Right atrium auricular region (tissue), 2 donors: Measurements from ENCODE around the gene HSFX2. TPM values are rescaled to one million over a fixed set of nuclear protein-coding genes. Genes with fewer than 3 reads are reported as not detected.
"Not testable (repeated sequence)": the region's sequence is repeated elsewhere in the genome, so short reads cannot be mapped to it uniquely, and the experiment has no call there.

Source experiments
- DNase-seq: peaks from one replicate; pipeline ENCODE4 v3.0.0-alpha.2; 2019; ENCODE audit warnings: low spot score
- H3K27ac ChIP-seq, 2 donors: fragments of 200-600 bp; sonication (generic); 1 replicate in 1 of 2; 2 replicates in 1 of 2; pipeline ENCODE4 v1.5.1; 2016 to 2019
- H3K27me3 ChIP-seq, 2 donors: fragments of 200-600 bp; sonication (generic); one replicate each; pipeline versions ENCODE4 v1.5.1 to v1.6.0; 2017 to 2019
- H3K36me3 ChIP-seq: fragments of 200-600 bp; sonication (generic); one replicate; pipeline ENCODE4 v1.5.1; 2016
- H3K4me1 ChIP-seq, 2 donors: fragments of 200-600 bp; sonication (generic); one replicate each; pipeline versions ENCODE4 v1.5.1 to v1.6.0; 2017 to 2019
- H3K4me3 ChIP-seq, 2 donors: fragments of 200-600 bp; sonication (generic); 1 replicate in 1 of 2; 2 replicates in 1 of 2; pipeline ENCODE4 v1.5.1; 2017 to 2019; ENCODE audit warnings: mild to moderate bottlenecking in 1 of 2, moderate library complexity in 1 of 2
- H3K9me3 ChIP-seq, 2 donors: fragments of 200-600 bp; sonication (generic); one replicate each; pipeline ENCODE4 v1.5.1; 2019
- CTCF ChIP-seq, 2 donors: fragments of 200-600 bp; sonication (generic); IDR thresholded peaks; one replicate each; pipeline ENCODE4 v1.5.1; 2019; ENCODE audit warnings: antibody characterized with exemption in 2 of 2
- total RNA-seq, 2 donors: library from RNA; depleted of rRNA; stranded (reverse); fragments of >200 nt; gene quantifications; one replicate each; pipeline ENCODE4 v1.1.0, GENCODE V29; 2016

HSFX2 gene
- total RNA-seq, 2 donors from 2014 or later: 0.79 TPM; not detected in 1

GRCh38 chrX:149628280-149628679, 33.2 kb upstream of the HSFX2 start:
- H3K4me1 ChIP-seq: peaks cover 0 to 21% of the 10 kb centered on the region in 2 donors
- no peak overlapping the region for H3K4me3 ChIP-seq
- H3K9me3 ChIP-seq: no peaks in the 10 kb centered on the region
- H3K27ac ChIP-seq: peak overlapping the region in 1 of 2 donors; percentile 68
- no peaks in the 10 kb centered on the region for H3K36me3 ChIP-seq
- TF ChIP-seq CTCF (IDR thresholded peaks at IDR 0.05): no peak
- no peaks in the 10 kb centered on the region for H3K27me3 ChIP-seq
- DNase-seq: no peak

- not testable (repeated sequence) for H3K4me3 ChIP-seq, H3K9me3 ChIP-seq, DNase-seq, H3K36me3 ChIP-seq, H3K27me3 ChIP-seq
- Histone ChIP-seq H3K4me1 (peaks cover 0 to 21% of the 10 kb centered on the region in 2 donors), H3K27ac (peak overlapping the region; percentile 38 to 68)
Observed at GRCh38 chrX:149626829-149627228, 31.7 kb upstream of the HSFX2 start.

- not testable (repeated sequence) for H3K27me3 ChIP-seq, H3K27ac ChIP-seq, H3K4me3 ChIP-seq, DNase-seq, H3K9me3 ChIP-seq, H3K4me1 ChIP-seq, H3K36me3 ChIP-seq
Observed at GRCh38 chrX:149619662-149620061, 24.5 kb upstream of the HSFX2 start.

GRCh38 chrX:149618871-149619270, 23.8 kb upstream of the HSFX2 start:
- no peak for DNase-seq
- Histone ChIP-seq H3K27ac (no peak overlapping the region), H3K9me3 (no peaks in the 10 kb centered on the region), H3K4me1 (no peaks in the 10 kb centered on the region), H3K4me3 (no peak overlapping the region), H3K27me3 (no peaks in the 10 kb centered on the region), H3K36me3 (no peaks in the 10 kb centered on the region)
- no peak for TF ChIP-seq CTCF (IDR thresholded peaks at IDR 0.05)

- Histone ChIP-seq H3K36me3 (no peaks in the 10 kb centered on the region), H3K4me1 (no peaks in the 10 kb centered on the region), H3K9me3 (no peaks in the 10 kb centered on the region), H3K27me3 (no peaks in the 10 kb centered on the region), H3K4me3 (no peak overlapping the region), H3K27ac (no peak overlapping the region)
- no peak for TF ChIP-seq CTCF (IDR thresholded peaks at IDR 0.05)
- DNase-seq: no peak
Observed at GRCh38 chrX:149611623-149612175, 16.6 kb upstream of the HSFX2 start.

GRCh38 chrX:149610511-149610910, 15.4 kb upstream of the HSFX2 start:
- Histone ChIP-seq H3K4me1 (no peaks in the 10 kb centered on the region), H3K36me3 (no peaks in the 10 kb centered on the region), H3K9me3 (no peaks in the 10 kb centered on the region), H3K27me3 (no peaks in the 10 kb centered on the region), H3K4me3 (no peak overlapping the region), H3K27ac (no peak overlapping the region)
- no peak for TF ChIP-seq CTCF (IDR thresholded peaks at IDR 0.05)
- no peak for DNase-seq

- Histone ChIP-seq H3K36me3 (no peaks in the 10 kb centered on the region), H3K27ac (no peak overlapping the region), H3K27me3 (no peaks in the 10 kb centered on the region), H3K4me3 (no peak overlapping the region), H3K9me3 (no peaks in the 10 kb centered on the region), H3K4me1 (no peaks in the 10 kb centered on the region)
- TF ChIP-seq CTCF (IDR thresholded peaks at IDR 0.05): no peak
- no peak for DNase-seq
Observed at GRCh38 chrX:149607699-149608098, 12.6 kb upstream of the HSFX2 start.

- H3K36me3 ChIP-seq, H3K27me3 ChIP-seq, H3K4me3 ChIP-seq, H3K9me3 ChIP-seq, H3K4me1 ChIP-seq, DNase-seq, H3K27ac ChIP-seq: not testable (repeated sequence)
Observed at GRCh38 chrX:149605248-149605885, 10.3 kb upstream of the HSFX2 start.

GRCh38 chrX:149598603-149599002, 3.5 kb upstream of the HSFX2 start:
- H3K27me3 ChIP-seq, H3K36me3 ChIP-seq, H3K27ac ChIP-seq, DNase-seq, H3K9me3 ChIP-seq, H3K4me3 ChIP-seq, H3K4me1 ChIP-seq: not testable (repeated sequence)

GRCh38 chrX:149595943-149596342, 829 bp upstream of the HSFX2 start:
- not testable (repeated sequence) for H3K9me3 ChIP-seq, H3K36me3 ChIP-seq, H3K27ac ChIP-seq, H3K27me3 ChIP-seq, H3K4me3 ChIP-seq, H3K4me1 ChIP-seq, DNase-seq
